ENCODE data around the gene RRP8.

GRCh38 chr11:6611092-6611962, 7.9 kb upstream of the RRP8 start:
- TF ChIP-seq CTCF (IDR thresholded peaks at IDR 0.05) = no peak
- TF ChIP-seq POLR2A (IDR thresholded peaks at IDR 0.05) = no peak

Data from lower leg skin (tissue), 3 donors.